G401 (cell line): ENCODE data around the gene USH2A. TPM values are rescaled to one million over a fixed set of nuclear protein-coding genes. Genes with fewer than 3 reads are reported as not detected.

ENCODE experiments used
- DNase-seq: peaks from one replicate; pipeline ENCODE4 v3.0.0-alpha.2; 2015; ENCODE audit warnings: low spot score
- in situ Hi-C: cut with HindIII; loops from 2 replicates; pipeline ENCODE4 v1.10.0; 2016; ENCODE audit warnings: low sequenced_read_pairs, mixed read lengths
- total RNA-seq: library from RNA; depleted of rRNA; stranded (reverse); fragments of >200 nt; shearing (Covaris generic); gene quantifications from 2 replicates; pipeline ENCODE4 v1.2.3, GENCODE V29; 2014

USH2A gene
- total RNA-seq, 1 experiment from 2014 or later, result not detected

DNA sequence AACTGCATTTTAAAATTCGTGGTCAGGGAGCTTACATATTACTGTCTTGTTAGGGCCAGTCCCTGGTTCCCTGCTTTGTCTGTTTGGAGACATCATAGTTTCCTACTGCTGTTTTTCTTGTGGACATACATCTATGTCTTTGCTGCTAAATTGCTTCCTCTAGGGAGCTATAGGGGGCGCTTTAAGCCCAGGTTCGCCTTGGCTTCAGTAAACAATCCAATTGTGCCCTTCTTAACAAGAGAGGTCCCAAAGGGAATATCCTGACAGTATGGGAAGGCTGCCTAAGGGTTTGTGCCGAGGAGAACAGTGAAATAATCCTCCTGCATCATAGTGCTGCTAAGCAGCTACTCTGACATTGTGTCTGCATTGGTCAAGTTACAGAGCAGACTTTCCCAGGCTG lies 112.5 kb downstream of the USH2A start:
- peak; percentile 6 for DNase-seq
- in situ Hi-C loops, result no loop called here

- no peak for DNase-seq
- in situ Hi-C loops, result no loop called here
These were observed 116.4 kb downstream of the USH2A start for GRCh38 chr1:216306830-216307229.

DNA sequence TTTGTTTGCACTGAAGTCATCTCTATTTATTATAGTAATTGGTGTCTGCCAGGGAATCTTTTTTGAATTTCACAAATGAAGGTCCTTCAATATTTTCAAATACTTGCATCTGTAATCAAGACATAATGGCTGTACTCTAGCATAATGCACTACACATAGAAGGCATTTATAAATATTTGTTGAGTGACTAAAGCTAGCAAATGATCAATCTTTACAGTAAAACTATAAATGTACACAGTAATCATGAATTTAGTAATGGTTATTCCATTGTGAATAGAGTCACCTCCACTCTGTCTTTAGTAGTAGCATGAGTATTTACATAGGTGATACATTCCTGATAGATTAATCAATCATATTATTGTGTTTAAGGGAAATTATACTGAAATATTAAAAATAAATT lies 119.6 kb downstream of the USH2A start:
- DNase-seq, result no peak
- in situ Hi-C loops, result no loop called here

GRCh38 chr1:216293683-216294082 lies 129.6 kb downstream of the USH2A start:
- in situ Hi-C loops, result no loop called here
- DNase-seq, result no peak

DNA sequence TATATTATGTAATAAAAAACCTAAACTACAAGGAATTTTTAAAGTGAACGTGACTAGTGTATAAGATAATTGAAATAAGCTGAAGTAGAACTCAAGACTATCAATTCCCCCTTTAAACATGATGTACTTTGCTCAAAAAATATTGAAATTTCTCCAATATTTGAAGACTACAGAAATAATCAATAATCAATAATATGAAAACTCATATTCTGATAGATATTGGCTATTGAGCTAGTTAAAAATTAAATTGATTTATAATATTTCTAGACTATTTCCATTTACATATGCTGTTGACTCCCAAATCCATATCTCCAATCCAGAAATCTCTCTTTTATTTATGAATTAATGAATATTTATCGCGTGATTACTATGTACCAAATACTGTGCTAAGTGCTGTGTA lies 133.2 kb downstream of the USH2A start:
- no peak for DNase-seq
- in situ Hi-C loops, result no loop called here

- in situ Hi-C loops, result no loop called here
- DNase-seq, result no peak
These were observed 138.2 kb downstream of the USH2A start for GRCh38 chr1:216285052-216285451.

- in situ Hi-C loops, result no loop called here
- no peak for DNase-seq
These were observed 141.5 kb downstream of the USH2A start for GRCh38 chr1:216281757-216282156.

GRCh38 chr1:216270086-216270773 lies 153.0 kb downstream of the USH2A start:
- no peak for DNase-seq
- in situ Hi-C loops, result no loop called here

- in situ Hi-C loops, result no loop called here
- DNase-seq, result no peak
These were observed 161.6 kb downstream of the USH2A start for GRCh38 chr1:216261631-216262030.

GRCh38 chr1:216258856-216259255 lies 164.4 kb downstream of the USH2A start:
- in situ Hi-C loops, result no loop called here
- no peak for DNase-seq

DNA sequence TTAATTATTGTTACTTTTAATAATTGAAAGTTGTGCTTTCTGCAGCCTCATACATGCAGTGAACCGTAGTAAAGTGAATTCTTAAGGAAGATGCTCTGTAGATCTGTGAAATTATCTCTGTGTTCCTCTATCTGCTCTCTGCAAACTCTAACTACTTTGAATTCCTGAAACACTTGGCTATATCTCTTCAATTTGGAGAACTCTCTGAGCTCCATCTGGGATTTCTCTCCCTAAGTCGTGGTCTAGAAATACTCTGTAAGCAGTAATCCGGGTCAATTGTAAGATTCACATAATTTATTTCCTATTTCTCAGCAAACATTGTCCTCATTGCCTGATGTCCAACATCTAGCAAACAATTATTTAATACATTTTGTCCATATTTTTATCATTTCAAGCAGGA lies 164.9 kb downstream of the USH2A start:
- in situ Hi-C loops, result no loop called here
- no peak for DNase-seq

GRCh38 chr1:216250861-216251260 lies 172.4 kb downstream of the USH2A start:
- in situ Hi-C loops, result no loop called here
- no peak for DNase-seq

DNA sequence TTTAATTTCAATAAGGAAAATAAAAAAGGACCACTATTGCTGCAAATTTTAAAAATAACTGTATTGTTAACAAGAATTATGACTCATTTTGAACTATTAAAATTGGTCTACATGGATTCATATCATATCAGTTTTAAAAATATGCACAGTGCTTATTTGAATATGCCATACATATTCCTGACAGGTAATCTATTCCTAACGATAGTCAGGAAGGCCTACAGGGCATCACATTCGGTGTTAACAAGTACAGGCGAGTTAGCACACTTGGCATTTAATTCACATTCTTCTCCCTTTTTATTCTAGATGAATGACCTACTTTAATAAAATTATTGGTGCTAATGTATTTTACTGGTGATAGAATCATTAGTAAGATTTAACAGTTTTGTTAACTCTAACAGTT lies 174.6 kb downstream of the USH2A start:
- in situ Hi-C loops, result no loop called here
- no peak for DNase-seq

DNA sequence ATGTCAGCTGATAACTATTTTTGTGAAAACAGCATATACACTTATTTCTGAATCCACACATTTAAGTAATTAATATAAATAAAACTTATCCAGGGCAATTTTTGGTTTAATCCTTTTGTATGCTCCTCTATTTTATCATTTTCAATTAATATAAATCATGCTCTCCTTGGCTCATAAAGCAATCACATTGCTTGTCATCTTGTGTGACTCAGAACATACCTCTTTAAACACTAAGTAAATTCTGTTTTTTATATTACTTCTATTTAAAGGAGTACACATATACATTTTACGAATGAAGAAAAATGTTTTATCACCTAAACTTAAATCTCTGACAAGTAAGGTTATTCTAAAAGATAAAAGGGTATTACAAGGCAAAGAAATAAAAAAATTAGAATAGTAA lies 175.3 kb downstream of the USH2A start:
- no peak for DNase-seq

GRCh38 chr1:216246577-216247203 lies 176.6 kb downstream of the USH2A start:
- in situ Hi-C loops, result no loop called here
- no peak for DNase-seq

More for the DNA sequence above, 175.3 kb downstream of the USH2A start:
- in situ Hi-C loops, result no loop called here

GRCh38 chr1:216238844-216239243 lies 184.4 kb downstream of the USH2A start:
- in situ Hi-C loops, result no loop called here
- DNase-seq, result no peak

GRCh38 chr1:216237927-216238542 lies 185.2 kb downstream of the USH2A start:
- DNase-seq, result no peak
- in situ Hi-C loops, result no loop called here

DNA sequence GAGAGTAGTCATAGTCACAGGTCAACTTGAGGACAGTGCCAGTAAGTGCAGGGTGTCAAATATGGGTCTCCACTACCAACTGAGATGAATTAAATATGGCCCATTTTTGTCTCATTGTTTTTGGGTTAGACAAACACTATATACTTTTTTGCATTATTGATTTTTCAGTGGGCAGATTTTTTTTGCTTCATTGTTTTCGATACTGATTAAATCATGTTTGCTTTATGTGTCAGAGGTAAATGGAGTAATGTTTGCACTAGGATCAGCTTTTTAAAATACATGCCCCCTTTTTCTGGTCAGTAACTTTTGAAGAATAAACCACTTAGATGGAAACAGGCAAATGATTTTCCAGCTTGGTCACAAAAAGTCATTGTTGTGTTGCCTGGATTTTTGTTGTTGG lies 199.0 kb downstream of the USH2A start:
- in situ Hi-C loops, result no loop called here

GRCh38 chr1:216223486-216223885 lies 199.8 kb downstream of the USH2A start:
- DNase-seq, result no peak
- in situ Hi-C loops, result no loop called here

More for the DNA sequence above, 199.0 kb downstream of the USH2A start:
- DNase-seq, result no peak

DNA sequence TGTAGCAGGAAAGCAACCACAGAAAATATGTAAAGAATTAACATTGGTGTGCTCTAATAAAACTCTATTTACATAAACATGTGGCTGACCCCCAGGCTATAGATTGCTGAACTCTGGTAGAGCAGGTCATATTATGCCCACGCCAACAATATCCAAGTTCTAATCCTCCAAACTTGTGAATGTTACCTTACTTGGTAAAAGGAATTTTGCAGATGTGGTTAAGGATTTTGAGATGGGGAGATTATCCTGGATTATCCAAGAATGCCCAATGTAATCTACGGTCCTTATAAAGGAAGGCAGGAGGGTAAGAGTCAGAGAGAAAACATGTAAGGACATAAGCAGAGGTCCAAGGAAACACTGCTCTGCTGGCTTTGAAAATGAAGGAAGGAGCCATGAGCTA lies 201.0 kb downstream of the USH2A start:
- in situ Hi-C loops, result no loop called here
- DNase-seq, result no peak

- peak; percentile 76 for DNase-seq
These were observed 202.0 kb downstream of the USH2A start for GRCh38 chr1:216221260-216221700.

More at GRCh38 chr1:216221260-216221700, 202.0 kb downstream of the USH2A start:
- in situ Hi-C loops, result no loop called here
